Heart left ventricle (tissue), 13 donors: Measurements from ENCODE around the gene CLMP.

ENCODE experiments used
- CTCF ChIP-seq, 12 donors: fragments of 200-600 bp; sonication (generic) in 4 of 12; IDR thresholded peaks; one replicate each; pipeline versions ENCODE4 v1.5.0 to v1.8.0; 2018 to 2022; ENCODE audit warnings: antibody characterized with exemption in 12 of 12, mild to moderate bottlenecking in 5 of 12
- POLR2A ChIP-seq, 2 donors: fragments of 450-650 bp; IDR thresholded peaks; one replicate each; pipeline ENCODE4 v1.6.1; 2017; ENCODE audit warnings: antibody characterized with exemption in 2 of 2, mild to moderate bottlenecking in 2 of 2, moderate library complexity in 2 of 2
- donor health status: ischemic (EF 13 %, LVEDD 7.1; RV severe dilation, severe dysfunction).
- donor health status: DM: no; HTN: yes; CAD: no.
- donor health status: DM: no; HTN: no; CAD: no.
- donor health status: ischemic (EF 25% LVEDD 6.9; RV normal size, moderate dysfunction).
- donor health status: ischemic (EF 25% LVEDD 5.7; RV mildly dilated, moderate dysfunction).
- donor health status: ischemic (EF 35%, LVEDD 5.7; RV mildly dilated, moderate dysfunction).
- donor health status: nonischemic (EF 11% LVEDD 7.7; RV severe dilation, severe dysfunction).
- donor health status: DM: yes; HTN: yes; CAD: no.
- donor health status: PGD.
- donor health status: ischemic (EF 29% LVEDD 5.4; RV normal size, mild dysfunction).
- donor health status: nonischemic (EF 23%, LVEDD 6.1; RV moderate dilation, normal function).

GRCh38 chr11:123200264-123200663 is 5.2 kb upstream of the CLMP start:
- TF ChIP-seq POLR2A (IDR thresholded peaks at IDR 0.05) (no peak), CTCF (IDR thresholded peaks at IDR 0.05) (no peak)
